Activated CD8-positive, alpha-beta memory T cell treated with anti-CD3 and anti-CD28 coated beads, Interleukin-2, amount 50 U/mL, for 24 hours (primary cell): ENCODE results near the gene DPM1.

Source experiments
- DNase-seq: peaks from one replicate; pipeline ENCODE4 v3.0.0-alpha.2; 2020; ENCODE audit errors: extremely low read depth

Gene DPM1

GRCh38 chr20:50957798-50958614, at the start of gene DPM1:
Gene DPM1 (minus strand): TSS chr20:50958532. CDS start chr20:50958523, 9 bp downstream.
- peak; percentile 77 for DNase-seq

- DNase-seq, result no peak
Measured at GRCh38 chr20:51005214-51005613, 46.9 kb upstream of the DPM1 start.

GRCh38 chr20:51004781-51005180, 46.4 kb upstream of the DPM1 start:
- DNase-seq, result no peak

DNA sequence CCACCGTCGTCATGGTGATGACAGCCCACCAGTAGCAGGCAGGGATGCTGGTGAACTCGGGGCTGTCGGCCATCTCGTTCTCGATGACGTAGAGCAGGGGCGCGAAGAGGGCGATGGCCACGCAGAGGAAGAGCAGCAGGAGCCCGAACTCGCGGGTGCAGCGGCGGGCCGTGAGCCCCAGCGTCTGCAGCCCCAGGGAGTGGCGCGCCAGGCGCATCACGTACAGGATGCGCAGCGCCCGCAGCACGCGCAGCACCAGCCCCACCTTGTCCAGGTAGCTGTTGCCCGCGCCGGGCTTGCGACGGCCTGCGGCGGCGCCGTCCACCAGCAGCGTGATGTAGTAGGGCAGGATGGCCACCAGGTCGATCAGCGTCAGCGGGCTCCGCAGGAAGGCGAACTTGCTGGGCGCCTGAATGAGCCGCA, 46.0 kb upstream of the DPM1 start:
- DNase-seq, result no peak

GRCh38 chr20:51003753-51004152, 45.4 kb upstream of the DPM1 start:
- no peak for DNase-seq

GRCh38 chr20:51002633-51003032, 44.3 kb upstream of the DPM1 start:
- DNase-seq, result no peak

DNA sequence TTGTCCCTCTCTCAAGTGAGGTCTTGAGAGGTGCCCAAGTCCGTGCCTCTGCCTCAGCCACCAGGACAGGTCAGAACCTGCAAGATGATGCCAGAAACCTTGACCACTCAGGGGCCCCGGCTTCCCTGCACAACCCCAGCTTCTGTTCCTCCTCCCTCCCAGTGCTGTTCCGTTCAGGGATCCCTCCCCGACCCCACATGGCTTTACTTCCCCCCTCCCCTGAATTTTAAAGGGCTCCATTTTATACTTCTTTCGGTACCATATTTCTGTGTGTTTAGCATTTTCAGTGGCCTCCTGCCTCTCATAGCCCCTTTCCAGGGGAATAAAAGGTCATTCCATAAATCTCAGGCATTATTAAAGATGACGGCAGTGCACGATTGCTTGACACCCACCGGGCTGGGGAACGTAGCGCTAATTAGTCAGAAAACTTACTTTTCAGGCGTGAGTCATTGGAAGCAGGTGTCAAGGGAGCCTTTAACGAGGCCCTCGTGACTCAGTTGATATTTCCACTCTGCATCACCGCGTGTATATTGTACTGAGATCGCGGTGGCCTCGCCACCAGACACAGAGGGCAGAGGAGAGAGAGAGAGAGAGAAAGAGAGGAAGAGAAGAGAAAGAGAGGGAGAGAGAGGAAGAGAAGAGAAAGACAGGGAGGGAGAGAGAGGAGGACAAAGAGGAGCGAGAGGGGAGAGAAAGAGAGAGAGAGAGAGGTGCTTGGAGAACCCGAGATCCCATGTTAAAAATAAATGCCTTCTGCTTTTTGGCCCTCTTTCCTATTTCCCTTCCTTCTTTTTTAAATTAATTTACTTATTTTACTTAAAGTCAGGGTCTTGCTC, 43.3 kb upstream of the DPM1 start:
- DNase-seq, result no peak

GRCh38 chr20:50999355-50999754, 41.0 kb upstream of the DPM1 start:
- DNase-seq, result no peak

DNA sequence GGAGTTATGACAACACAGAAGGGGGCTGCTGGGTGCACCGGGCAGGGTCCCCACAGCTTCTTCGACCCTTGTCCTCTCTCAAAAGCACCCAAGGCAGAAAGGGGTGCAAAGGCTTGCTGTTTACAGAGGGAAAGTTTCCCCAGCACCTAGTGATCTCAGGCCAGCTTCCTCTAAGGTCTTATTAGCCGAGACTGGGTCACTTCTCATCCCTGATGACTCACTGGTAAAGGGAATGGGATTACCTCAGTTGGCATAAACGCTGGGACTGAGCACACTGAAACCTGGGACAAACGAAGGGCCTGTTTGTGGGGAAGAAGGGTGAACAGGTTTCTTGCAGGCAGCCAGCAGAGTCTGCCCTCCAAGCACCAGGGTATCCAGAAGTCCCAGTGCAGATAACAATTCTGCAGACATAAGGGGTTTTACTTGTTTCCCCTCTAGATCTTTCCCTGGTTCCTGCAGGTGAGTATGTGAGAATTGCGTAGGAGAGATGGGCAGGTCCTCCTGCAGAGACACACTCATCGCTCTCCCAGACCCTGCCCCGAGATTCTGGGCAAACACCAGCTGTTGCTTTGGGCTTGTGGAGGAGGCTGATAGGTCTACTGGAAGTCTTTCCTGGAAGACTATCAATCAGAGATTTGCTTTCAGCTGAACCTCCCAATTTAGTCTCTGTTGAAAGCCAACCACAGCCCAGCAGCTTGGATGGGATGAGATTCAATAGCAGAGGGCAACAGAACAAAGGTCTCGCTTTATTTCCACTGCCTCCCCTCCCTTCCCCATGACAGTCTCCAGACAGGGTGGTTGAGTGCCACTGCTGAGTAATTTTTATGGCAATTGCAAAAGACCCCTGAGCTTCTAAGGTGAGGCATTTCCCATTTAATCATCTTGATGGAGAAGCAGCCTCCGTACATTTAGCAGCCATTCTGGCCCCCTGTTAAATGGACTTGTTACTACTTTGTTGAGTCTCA, 38.9 kb upstream of the DPM1 start:
- no peak for DNase-seq

GRCh38 chr20:50995506-50995905, 37.2 kb upstream of the DPM1 start:
- DNase-seq, result no peak

GRCh38 chr20:50993876-50994275, 35.5 kb upstream of the DPM1 start:
- no peak for DNase-seq

GRCh38 chr20:50992733-50993457, 34.6 kb upstream of the DPM1 start:
- DNase-seq, result no peak

GRCh38 chr20:50992336-50992732, 34.0 kb upstream of the DPM1 start:
- DNase-seq, result no peak

- no peak for DNase-seq
Measured at GRCh38 chr20:50991076-50991475, 32.7 kb upstream of the DPM1 start.

DNA sequence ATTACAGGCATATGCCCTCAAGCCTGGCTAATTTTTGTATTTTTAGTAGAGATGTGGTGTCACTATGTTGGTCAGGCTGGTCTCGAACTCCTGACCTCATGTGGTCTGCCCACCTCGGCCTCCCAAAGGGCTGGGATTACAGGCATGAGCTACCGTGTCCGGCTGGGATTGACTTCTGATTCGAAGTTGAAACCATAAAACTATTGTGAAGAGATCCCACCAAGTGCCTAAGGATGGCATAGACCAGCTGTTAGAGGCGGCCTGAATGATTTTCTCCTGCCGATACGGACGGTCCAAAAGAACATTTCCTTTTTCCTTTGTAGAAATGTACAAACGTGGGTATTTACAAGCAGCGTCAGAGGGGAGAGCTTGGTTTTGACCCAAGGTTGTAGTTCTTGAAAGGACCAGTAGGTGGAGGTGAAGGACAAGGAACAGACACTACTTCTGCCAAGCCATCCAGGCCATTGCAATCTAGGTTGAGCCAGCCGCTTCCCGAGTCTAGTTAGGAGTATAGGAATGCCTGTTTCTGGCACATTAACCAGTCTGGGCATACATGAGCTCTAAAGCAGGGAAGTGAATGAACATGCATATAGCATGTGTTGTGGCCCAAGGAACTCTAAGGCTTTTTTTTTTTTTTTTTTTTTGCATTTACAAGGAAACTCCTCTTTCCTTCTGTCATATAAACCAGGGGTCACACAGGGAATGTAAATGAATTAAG, 29.3 kb upstream of the DPM1 start:
- peak; percentile 13 for DNase-seq

GRCh38 chr20:50983321-50983720, 25.0 kb upstream of the DPM1 start:
- DNase-seq, result no peak

DNA sequence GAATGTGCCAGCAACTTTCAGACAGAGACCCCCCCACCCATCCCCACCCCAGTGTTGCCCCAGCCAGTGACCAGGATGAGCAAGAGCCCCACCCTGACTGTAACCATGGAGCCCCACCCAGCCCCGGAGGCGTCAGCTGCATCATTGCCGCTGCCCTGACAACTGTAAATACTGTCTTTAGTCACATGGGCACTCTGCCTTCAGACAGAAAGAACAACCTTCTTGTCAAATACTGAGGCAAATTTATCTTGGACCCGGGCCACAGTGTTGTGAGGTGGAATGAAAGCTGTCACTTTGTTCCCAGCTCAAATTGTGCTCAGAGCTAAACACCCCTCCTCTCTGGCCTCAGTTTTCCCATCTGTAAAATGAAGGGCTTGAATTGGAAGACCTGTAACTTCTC, 24.0 kb upstream of the DPM1 start:
- DNase-seq, result no peak

DNA sequence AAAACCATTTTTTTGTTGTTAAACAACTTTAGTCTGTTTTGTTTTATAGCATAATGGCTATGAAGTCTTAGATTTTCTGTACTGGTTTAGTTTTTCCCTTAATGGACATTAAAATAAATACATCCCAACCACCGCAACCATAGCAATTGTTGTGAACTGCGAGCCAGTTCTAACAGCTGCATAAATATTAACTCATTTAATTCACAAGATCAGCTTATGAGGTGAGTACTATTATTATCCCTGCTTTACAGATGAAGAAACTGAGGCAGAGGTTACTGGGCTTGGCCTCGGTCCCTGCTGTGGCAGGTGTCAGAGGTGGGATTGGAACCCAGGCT, 23.3 kb upstream of the DPM1 start:
- DNase-seq, result no peak

DNA sequence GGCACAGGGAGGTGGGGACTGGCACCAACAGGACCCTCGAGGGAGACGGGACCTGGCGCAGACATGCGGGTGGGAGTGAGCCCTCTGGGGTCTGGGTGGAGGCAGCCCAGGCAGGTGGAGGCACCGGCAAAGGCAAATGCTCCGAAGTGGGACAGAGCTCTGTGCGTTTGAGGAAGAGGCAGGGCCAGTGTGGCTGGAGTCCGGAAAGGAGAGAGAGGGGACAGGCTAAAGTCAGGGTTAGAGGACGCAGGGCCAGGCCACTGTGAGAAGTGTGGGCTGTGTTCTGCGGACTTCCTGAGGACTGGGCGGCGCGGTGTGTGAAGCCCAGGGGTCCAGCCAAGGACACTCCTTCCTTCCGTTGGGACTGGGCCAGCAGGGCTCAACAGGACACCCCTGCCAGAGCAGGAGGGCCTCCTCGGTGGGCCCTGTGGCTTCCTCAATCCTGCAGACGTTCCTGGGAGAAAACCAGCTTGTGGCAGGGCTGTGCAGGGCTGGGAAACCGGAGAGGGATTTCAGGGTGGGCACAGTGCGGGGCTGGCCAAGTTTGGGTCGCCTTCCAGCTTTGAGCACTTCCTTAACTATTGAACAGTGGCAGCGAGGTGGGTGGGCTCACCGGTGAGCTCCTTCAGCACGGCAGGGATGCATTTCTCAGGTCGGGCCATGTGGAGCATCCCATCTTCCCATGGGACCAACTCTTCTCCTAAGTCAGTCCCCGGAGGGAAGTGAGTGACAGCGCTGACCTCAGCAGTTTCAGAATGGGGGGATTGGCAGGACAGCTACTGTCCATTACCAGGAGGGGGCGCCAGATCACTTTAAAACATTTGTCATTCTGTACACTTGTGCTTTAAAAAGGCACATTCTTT, 22.8 kb upstream of the DPM1 start:
- peak; percentile 42 for DNase-seq
